Measurements from ENCODE around the gene DOK1.

The DOK1 gene

GRCh38 chr2:74566754-74567085 lies 12.2 kb downstream of the DOK1 start:
- DNase-seq (ENCODE audit: low read depth in 2 of 3, low spot score in 2 of 3) = no peak

- no peak for DNase-seq (ENCODE audit: low read depth in 2 of 3, low spot score in 2 of 3)
Observed at GRCh38 chr2:74567881-74568280, 13.4 kb downstream of the DOK1 start.

GRCh38 chr2:74569686-74570085 lies 15.2 kb downstream of the DOK1 start:
- DNase-seq (ENCODE audit: low read depth in 2 of 3, low spot score in 2 of 3) = no peak

- DNase-seq (ENCODE audit: low read depth in 2 of 3, low spot score in 2 of 3) = no peak
Observed at GRCh38 chr2:74571058-74571457, 16.5 kb downstream of the DOK1 start.

- DNase-seq (ENCODE audit: low read depth in 2 of 3, low spot score in 2 of 3) = no peak
Observed at GRCh38 chr2:74572178-74572925, 17.8 kb downstream of the DOK1 start.

GRCh38 chr2:74573747-74574562 lies 19.4 kb downstream of the DOK1 start:
- no peak for DNase-seq (ENCODE audit: low read depth in 2 of 3, low spot score in 2 of 3)

- DNase-seq (ENCODE audit: low read depth in 2 of 3, low spot score in 2 of 3) = no peak
Observed at GRCh38 chr2:74575320-74575719, 20.8 kb downstream of the DOK1 start.

GRCh38 chr2:74576211-74576862 lies 21.8 kb downstream of the DOK1 start:
- no peak for DNase-seq (ENCODE audit: low read depth in 2 of 3, low spot score in 2 of 3)

GRCh38 chr2:74576863-74577229 lies 22.3 kb downstream of the DOK1 start:
- no peak for DNase-seq (ENCODE audit: low read depth in 2 of 3, low spot score in 2 of 3)

- DNase-seq (ENCODE audit: low read depth in 2 of 3, low spot score in 2 of 3) = no peak
Observed at GRCh38 chr2:74577448-74577847, 22.9 kb downstream of the DOK1 start.

- DNase-seq (ENCODE audit: low read depth in 2 of 3, low spot score in 2 of 3) = no peak
Observed at GRCh38 chr2:74578408-74578807, 23.9 kb downstream of the DOK1 start.

GRCh38 chr2:74581463-74581862 lies 26.9 kb downstream of the DOK1 start:
- DNase-seq (ENCODE audit: low read depth in 2 of 3, low spot score in 2 of 3) = no peak

GRCh38 chr2:74582184-74582583 lies 27.7 kb downstream of the DOK1 start:
- DNase-seq (ENCODE audit: low read depth in 2 of 3, low spot score in 2 of 3) = no peak

- no peak for DNase-seq (ENCODE audit: low read depth in 2 of 3, low spot score in 2 of 3)
Observed at GRCh38 chr2:74583504-74583903, 29.0 kb downstream of the DOK1 start.

- no peak for DNase-seq (ENCODE audit: low read depth in 2 of 3, low spot score in 2 of 3)
Observed at GRCh38 chr2:74584088-74584645, 29.6 kb downstream of the DOK1 start.

- DNase-seq (ENCODE audit: low read depth in 2 of 3, low spot score in 2 of 3) = no peak
Observed at GRCh38 chr2:74585406-74586185, 31.1 kb downstream of the DOK1 start.

- no peak for DNase-seq (ENCODE audit: low read depth in 2 of 3, low spot score in 2 of 3)
Observed at GRCh38 chr2:74587664-74588277, 33.3 kb downstream of the DOK1 start.

- no peak for DNase-seq (ENCODE audit: low read depth in 2 of 3, low spot score in 2 of 3)
Observed at GRCh38 chr2:74588664-74589063, 34.1 kb downstream of the DOK1 start.

- no peak for DNase-seq (ENCODE audit: low read depth in 2 of 3, low spot score in 2 of 3)
Observed at GRCh38 chr2:74593826-74594772, 39.6 kb downstream of the DOK1 start.

GRCh38 chr2:74596584-74596983 lies 42.1 kb downstream of the DOK1 start:
- no peak for DNase-seq (ENCODE audit: low read depth in 2 of 3, low spot score in 2 of 3)
